ENCODE results near the gene FAM72A. TPM values are rescaled to one million over a fixed set of nuclear protein-coding genes. Genes with fewer than 3 reads are reported as not detected.
A peak's percentile ranks its signal among the peaks of the same experiment; 100 is the strongest.
"Not testable (repeated sequence)": the region's sequence is repeated elsewhere in the genome, so short reads cannot be mapped to it uniquely, and the experiment has no call there.

Gene FAM72A
- total RNA-seq, 1 experiment from 2014 or later: 29.0 TPM

DNA sequence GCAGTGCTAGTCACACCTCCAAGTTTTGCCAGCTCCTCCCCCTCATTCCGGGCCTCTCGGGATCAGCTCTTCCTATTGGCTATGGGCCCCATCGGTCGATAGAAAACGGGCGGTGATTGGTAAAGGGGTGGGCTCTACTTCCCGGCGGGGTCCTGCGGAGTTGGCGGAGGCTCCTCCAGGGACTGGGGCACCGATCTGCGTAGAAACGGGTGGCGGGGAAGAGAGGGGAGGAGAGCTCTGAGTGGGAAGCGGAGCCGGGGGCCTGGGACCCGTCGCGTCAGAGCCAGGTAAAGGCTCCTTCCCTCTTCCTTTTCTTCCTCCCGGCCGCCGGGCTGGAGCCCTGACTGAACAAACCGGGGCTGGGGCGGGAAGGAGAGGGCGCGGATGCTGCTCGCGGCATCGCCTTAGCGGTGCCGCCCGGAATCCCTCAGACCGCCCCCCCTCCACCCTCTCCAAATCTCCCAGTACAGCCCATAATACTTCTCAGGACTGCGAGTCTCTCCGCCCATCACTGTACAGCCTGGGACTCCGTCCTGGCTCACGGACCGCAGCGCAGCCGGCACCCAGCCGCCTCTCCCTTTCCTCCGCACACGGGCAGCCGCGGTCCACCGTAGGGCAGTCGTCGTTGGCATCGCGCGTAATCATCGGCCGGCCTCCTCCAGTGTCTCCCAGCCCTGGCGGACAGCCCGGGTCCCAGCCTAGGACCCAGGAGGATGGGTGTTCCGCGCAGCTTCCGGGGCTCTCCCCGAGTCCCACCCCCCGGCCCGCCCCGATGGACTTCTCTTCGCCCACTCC, 922 bp upstream of the FAM72A start, which contains the start of gene SRGAP2:
TSS of gene SRGAP2 (plus strand) at position 178 of the 795 bp plus-strand sequence. CDS start 2,430 bp downstream, outside the sequence.
- H3K4me2 ChIP-seq (ENCODE audit: low read depth, low read length, poor library complexity, severe bottlenecking); H3K27me3 ChIP-seq (ENCODE audit: low read length); H3K4me1 ChIP-seq (ENCODE audit: low read length); H3K9me2 ChIP-seq (replicated peaks; ENCODE audit: insufficient read depth, low read length); H2AFZ ChIP-seq (ENCODE audit: low read length); H3K9me3 ChIP-seq (ENCODE audit: low read length); H3K36me3 ChIP-seq (ENCODE audit: insufficient read depth, low read length); H3K79me2 ChIP-seq (ENCODE audit: low read length); H4K20me1 ChIP-seq (ENCODE audit: insufficient read depth, low read depth, low read length): not testable (repeated sequence)
- DNase-seq: peak; percentile 76
- Histone ChIP-seq H3K4me3 (ENCODE audit: low read length) (peak within 1 kb of the TSS; percentile 57; the same call in 1 of the 2 replicates), H3K27ac (ENCODE audit: low read length) (peak within 1 kb of the TSS; percentile 51; the same call in 1 of the 2 replicates), H3K9ac (ENCODE audit: low read length) (peak within 1 kb of the TSS; percentile 62)

DNA sequence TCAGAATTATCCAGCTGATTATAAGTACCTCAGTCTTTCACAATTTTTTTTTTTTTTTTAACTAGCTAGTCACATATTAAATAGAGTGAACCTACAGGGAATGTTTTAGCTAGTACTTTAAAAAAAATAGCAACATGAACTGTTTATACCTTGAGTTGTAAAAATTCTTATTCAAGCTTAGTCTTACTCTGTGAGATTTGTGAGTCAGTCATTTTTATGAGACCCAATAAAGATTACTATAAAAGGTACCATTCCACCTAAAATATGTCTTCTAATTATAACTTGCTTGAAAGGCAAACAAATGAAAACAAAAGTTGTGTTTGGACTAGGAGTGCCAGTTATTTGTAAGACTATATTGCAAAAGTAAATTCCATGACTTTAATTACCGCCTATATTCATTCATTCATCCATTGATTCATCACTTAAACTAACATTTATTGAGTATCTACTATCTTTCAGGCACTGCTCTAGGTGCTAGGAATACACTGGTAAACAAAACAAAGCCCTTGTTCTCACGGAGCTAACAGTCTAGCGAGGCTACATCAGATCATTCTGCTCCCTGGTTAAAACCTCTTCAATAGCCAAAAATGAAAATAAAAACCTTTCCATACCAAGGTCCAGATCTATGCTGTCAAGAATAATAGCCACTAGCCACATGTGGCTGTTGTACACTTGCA, 5.8 kb downstream of the FAM72A start:
- H3K36me3 ChIP-seq (ENCODE audit: insufficient read depth, low read length); H2AFZ ChIP-seq (ENCODE audit: low read length); H3K9me3 ChIP-seq (ENCODE audit: low read length); H3K4me2 ChIP-seq (ENCODE audit: low read depth, low read length, poor library complexity, severe bottlenecking); H3K9ac ChIP-seq (ENCODE audit: low read length); H4K20me1 ChIP-seq (ENCODE audit: insufficient read depth, low read depth, low read length); H3K27ac ChIP-seq (ENCODE audit: low read length); H3K4me3 ChIP-seq (ENCODE audit: low read length); H3K27me3 ChIP-seq (ENCODE audit: low read length); H3K79me2 ChIP-seq (ENCODE audit: low read length); DNase-seq; H3K9me2 ChIP-seq (replicated peaks; ENCODE audit: insufficient read depth, low read length); H3K4me1 ChIP-seq (ENCODE audit: low read length): not testable (repeated sequence)

DNA sequence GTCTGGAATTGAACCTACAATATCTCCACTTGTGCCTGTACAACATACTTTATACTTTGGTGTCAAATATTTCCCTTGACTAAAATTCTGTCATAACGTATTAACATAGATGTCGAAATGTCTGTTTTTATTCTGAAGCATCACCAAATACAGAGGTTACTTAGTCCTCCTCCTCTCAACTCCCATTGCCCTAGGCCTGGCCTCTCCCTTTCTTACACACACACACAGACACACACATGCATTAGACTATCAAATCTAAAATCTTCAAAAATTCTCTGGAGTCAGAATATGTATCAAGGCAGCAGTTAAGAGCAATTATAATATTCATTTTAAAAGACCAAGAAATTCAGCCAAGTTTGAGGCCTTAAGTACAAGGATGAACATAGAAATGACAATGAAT, 7.5 kb downstream of the FAM72A start:
- not testable (repeated sequence) for H4K20me1 ChIP-seq (ENCODE audit: insufficient read depth, low read depth, low read length); H3K27me3 ChIP-seq (ENCODE audit: low read length); H3K9ac ChIP-seq (ENCODE audit: low read length); H3K4me2 ChIP-seq (ENCODE audit: low read depth, low read length, poor library complexity, severe bottlenecking); DNase-seq; H3K9me2 ChIP-seq (replicated peaks; ENCODE audit: insufficient read depth, low read length); H2AFZ ChIP-seq (ENCODE audit: low read length); H3K9me3 ChIP-seq (ENCODE audit: low read length); H3K4me3 ChIP-seq (ENCODE audit: low read length); H3K36me3 ChIP-seq (ENCODE audit: insufficient read depth, low read length); H3K4me1 ChIP-seq (ENCODE audit: low read length); H3K79me2 ChIP-seq (ENCODE audit: low read length); H3K27ac ChIP-seq (ENCODE audit: low read length)

DNA sequence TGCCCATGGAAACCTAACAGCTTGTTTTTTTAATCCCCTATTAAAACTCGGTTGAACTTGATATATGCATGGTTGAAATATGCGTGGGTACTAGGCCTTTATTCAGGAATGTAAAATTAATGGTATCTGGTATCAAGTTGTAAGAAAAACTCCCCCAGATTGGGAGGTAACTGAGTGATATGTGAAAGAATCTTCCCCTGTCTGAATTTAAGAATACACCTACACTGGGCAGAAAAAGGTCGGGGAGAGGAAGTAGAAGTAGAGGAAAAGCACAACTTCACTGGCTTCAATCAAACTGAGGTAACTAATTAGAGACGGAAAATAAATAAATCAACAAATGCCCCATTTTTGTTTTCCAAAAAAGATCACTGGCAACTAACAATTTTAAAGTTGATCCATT, 15.8 kb downstream of the FAM72A start:
- not testable (repeated sequence) for H3K27me3 ChIP-seq (ENCODE audit: low read length); H3K4me2 ChIP-seq (ENCODE audit: low read depth, low read length, poor library complexity, severe bottlenecking); H3K4me1 ChIP-seq (ENCODE audit: low read length); H3K27ac ChIP-seq (ENCODE audit: low read length); H3K79me2 ChIP-seq (ENCODE audit: low read length); H3K36me3 ChIP-seq (ENCODE audit: insufficient read depth, low read length); H3K9ac ChIP-seq (ENCODE audit: low read length); H3K9me2 ChIP-seq (replicated peaks; ENCODE audit: insufficient read depth, low read length); H2AFZ ChIP-seq (ENCODE audit: low read length); H3K4me3 ChIP-seq (ENCODE audit: low read length); H3K9me3 ChIP-seq (ENCODE audit: low read length); H4K20me1 ChIP-seq (ENCODE audit: insufficient read depth, low read depth, low read length)
- peak; percentile 26 for DNase-seq

DNA sequence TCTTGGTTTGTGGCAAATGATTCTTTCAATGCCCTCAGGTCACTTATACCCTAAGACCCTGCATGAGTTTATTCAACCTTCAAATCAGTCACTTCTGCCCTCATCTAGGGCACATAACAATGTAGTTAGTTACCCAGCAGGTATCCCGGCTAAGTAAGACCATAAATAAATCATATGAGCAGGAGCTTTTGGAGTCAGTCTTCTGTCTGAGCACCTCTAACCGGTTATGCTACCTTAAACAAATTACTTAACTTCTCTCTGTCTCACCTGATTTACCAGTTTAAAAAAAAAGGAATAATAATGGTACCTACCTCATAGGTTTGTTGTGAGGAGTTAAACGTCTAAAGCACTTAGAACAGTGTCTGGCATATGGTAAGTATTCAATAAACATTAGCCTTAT, 16.9 kb downstream of the FAM72A start:
- not testable (repeated sequence) for H3K36me3 ChIP-seq (ENCODE audit: insufficient read depth, low read length); H3K27me3 ChIP-seq (ENCODE audit: low read length); H3K9me3 ChIP-seq (ENCODE audit: low read length); H3K4me3 ChIP-seq (ENCODE audit: low read length); H3K9me2 ChIP-seq (replicated peaks; ENCODE audit: insufficient read depth, low read length); H2AFZ ChIP-seq (ENCODE audit: low read length); H3K4me2 ChIP-seq (ENCODE audit: low read depth, low read length, poor library complexity, severe bottlenecking); DNase-seq; H3K27ac ChIP-seq (ENCODE audit: low read length); H3K79me2 ChIP-seq (ENCODE audit: low read length); H3K4me1 ChIP-seq (ENCODE audit: low read length); H4K20me1 ChIP-seq (ENCODE audit: insufficient read depth, low read depth, low read length); H3K9ac ChIP-seq (ENCODE audit: low read length)

DNA sequence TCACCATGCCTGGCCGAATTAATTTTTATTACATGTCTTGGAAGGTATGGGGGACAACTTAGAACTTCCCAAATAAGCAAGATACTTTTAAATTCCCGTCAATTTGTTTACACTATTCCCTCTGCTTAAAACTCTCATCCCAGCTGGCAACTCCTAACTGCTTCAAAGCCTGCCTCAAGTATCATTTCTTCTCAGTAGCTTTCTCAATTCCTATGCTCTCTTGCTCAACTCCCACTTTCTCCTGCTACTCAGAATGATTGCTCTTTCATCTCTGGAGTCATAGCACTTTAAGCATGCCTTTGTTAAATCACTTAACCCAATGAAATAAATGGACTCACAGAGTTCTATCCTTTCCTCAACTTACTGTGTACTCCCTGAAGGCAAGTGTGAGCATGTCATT, 18.9 kb downstream of the FAM72A start:
- not testable (repeated sequence) for H3K9me3 ChIP-seq (ENCODE audit: low read length); H3K36me3 ChIP-seq (ENCODE audit: insufficient read depth, low read length); H3K27ac ChIP-seq (ENCODE audit: low read length); H2AFZ ChIP-seq (ENCODE audit: low read length); H3K79me2 ChIP-seq (ENCODE audit: low read length); H3K9me2 ChIP-seq (replicated peaks; ENCODE audit: insufficient read depth, low read length); H3K4me3 ChIP-seq (ENCODE audit: low read length); H3K9ac ChIP-seq (ENCODE audit: low read length); H3K27me3 ChIP-seq (ENCODE audit: low read length); H3K4me1 ChIP-seq (ENCODE audit: low read length); H3K4me2 ChIP-seq (ENCODE audit: low read depth, low read length, poor library complexity, severe bottlenecking); DNase-seq; H4K20me1 ChIP-seq (ENCODE audit: insufficient read depth, low read depth, low read length)

DNA sequence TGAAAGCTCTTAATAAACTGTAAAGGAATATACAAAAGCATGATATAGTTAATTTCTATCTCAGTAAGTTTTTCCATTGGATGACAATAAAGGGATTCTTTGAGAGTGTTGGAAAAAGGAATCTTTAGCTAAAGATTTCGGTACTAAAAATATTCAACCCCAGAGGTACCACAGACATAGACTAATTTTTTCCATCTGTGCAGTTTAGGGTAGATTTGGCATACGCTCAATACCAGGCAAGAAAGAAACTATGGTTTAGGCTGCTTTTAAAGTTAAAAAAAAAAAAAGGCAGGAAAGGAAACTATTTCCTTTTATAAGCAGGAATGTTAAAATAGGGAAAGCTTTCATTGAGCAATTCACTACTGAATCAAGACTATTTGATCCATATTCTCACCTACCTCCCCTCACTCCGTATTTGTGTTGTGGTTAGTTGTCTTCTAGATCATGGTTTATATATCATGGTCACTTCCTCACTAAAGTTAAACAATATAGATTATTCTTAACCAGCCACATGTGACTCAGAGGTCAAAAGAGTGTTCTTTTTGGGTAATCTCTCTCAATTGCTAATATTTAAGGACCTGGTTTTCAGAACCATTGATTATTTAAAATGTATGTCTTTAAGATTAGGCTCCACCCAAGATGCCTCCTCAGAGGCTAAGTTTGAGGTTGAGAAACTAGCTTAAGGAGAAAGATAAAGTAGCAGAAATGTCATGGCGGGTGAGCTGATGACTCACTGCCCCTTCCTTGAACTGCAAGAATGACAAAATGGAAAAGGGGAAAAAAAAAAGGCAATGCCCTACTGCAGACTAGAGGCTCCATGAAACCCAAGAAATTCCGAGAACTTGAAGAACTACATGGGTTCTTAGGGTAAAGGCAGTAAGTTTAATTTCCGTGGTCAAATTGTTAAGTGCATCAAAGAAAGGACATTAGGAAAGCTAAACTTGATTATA, 20.0 kb downstream of the FAM72A start:
- not testable (repeated sequence) for H3K4me3 ChIP-seq (ENCODE audit: low read length); H4K20me1 ChIP-seq (ENCODE audit: insufficient read depth, low read depth, low read length); H3K9ac ChIP-seq (ENCODE audit: low read length); H3K36me3 ChIP-seq (ENCODE audit: insufficient read depth, low read length); H3K9me3 ChIP-seq (ENCODE audit: low read length); H3K4me2 ChIP-seq (ENCODE audit: low read depth, low read length, poor library complexity, severe bottlenecking); H3K79me2 ChIP-seq (ENCODE audit: low read length); H3K9me2 ChIP-seq (replicated peaks; ENCODE audit: insufficient read depth, low read length); H3K4me1 ChIP-seq (ENCODE audit: low read length); H3K27me3 ChIP-seq (ENCODE audit: low read length); DNase-seq; H2AFZ ChIP-seq (ENCODE audit: low read length); H3K27ac ChIP-seq (ENCODE audit: low read length)

DNA sequence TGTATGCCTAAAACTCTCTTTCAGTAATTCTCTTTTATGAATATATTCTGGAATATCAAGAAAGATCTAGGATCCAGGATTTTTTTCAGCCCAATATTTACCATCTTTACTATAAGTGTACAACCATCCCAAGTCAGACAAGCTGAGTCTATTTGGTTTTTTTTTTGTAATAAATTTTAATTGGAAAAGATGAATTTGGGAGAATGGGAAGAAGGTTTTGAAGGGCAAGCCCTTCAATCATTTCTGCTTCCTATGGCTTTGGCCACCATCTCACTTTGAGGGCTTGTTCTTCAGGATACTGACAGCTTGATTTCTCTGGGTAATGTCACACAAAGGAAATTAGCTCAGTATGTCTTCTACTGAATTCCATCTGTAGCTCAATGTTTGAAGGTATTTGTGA, 23.0 kb downstream of the FAM72A start:
- not testable (repeated sequence) for H3K9me2 ChIP-seq (replicated peaks; ENCODE audit: insufficient read depth, low read length); DNase-seq; H3K4me2 ChIP-seq (ENCODE audit: low read depth, low read length, poor library complexity, severe bottlenecking); H3K79me2 ChIP-seq (ENCODE audit: low read length); H3K27me3 ChIP-seq (ENCODE audit: low read length); H3K27ac ChIP-seq (ENCODE audit: low read length); H3K9ac ChIP-seq (ENCODE audit: low read length); H3K4me1 ChIP-seq (ENCODE audit: low read length); H4K20me1 ChIP-seq (ENCODE audit: insufficient read depth, low read depth, low read length); H3K36me3 ChIP-seq (ENCODE audit: insufficient read depth, low read length); H3K4me3 ChIP-seq (ENCODE audit: low read length); H2AFZ ChIP-seq (ENCODE audit: low read length); H3K9me3 ChIP-seq (ENCODE audit: low read length)

Data from Karpas-422 (cell line).